ENCODE measurements around the gene DPP9.

DPP9 gene

GRCh38 chr19:4657835-4658234 is 65.8 kb downstream of the DPP9 start:
- DNase-seq (ENCODE audit: low read depth), result no peak
- TF ChIP-seq CTCF (IDR thresholded peaks at IDR 0.05; ENCODE audit: insufficient read depth, low read depth, low read length, missing control alignments), result no peak

GRCh38 chr19:4657262-4657661 is 66.4 kb downstream of the DPP9 start:
- H3K4me3 ChIP-seq (ENCODE audit: low read depth, low read length), result no peak overlapping the region
- no peak for DNase-seq (ENCODE audit: low read depth)
- TF ChIP-seq CTCF (IDR thresholded peaks at IDR 0.05; ENCODE audit: insufficient read depth, low read depth, low read length, missing control alignments), result no peak

More at GRCh38 chr19:4657835-4658234, 65.8 kb downstream of the DPP9 start:
- no peak overlapping the region for H3K4me3 ChIP-seq (ENCODE audit: low read depth, low read length)

GRCh38 chr19:4656102-4656501 is 67.5 kb downstream of the DPP9 start:
- no peak for TF ChIP-seq CTCF (IDR thresholded peaks at IDR 0.05; ENCODE audit: insufficient read depth, low read depth, low read length, missing control alignments)
- H3K4me3 ChIP-seq (ENCODE audit: low read depth, low read length), result no peak overlapping the region
- DNase-seq (ENCODE audit: low read depth), result no peak

- TF ChIP-seq CTCF (IDR thresholded peaks at IDR 0.05; ENCODE audit: insufficient read depth, low read depth, low read length, missing control alignments), result no peak
- DNase-seq (ENCODE audit: low read depth), result no peak
- H3K4me3 ChIP-seq (ENCODE audit: low read depth, low read length), result no peak overlapping the region
Observed at GRCh38 chr19:4654437-4655361, 68.9 kb downstream of the DPP9 start.

GRCh38 chr19:4653793-4654436 is 69.7 kb downstream of the DPP9 start:
- no peak for DNase-seq (ENCODE audit: low read depth)
- no peak overlapping the region for H3K4me3 ChIP-seq (ENCODE audit: low read depth, low read length)
- no peak for TF ChIP-seq CTCF (IDR thresholded peaks at IDR 0.05; ENCODE audit: insufficient read depth, low read depth, low read length, missing control alignments)

GRCh38 chr19:4652075-4652474 is 71.6 kb downstream of the DPP9 start:
- TF ChIP-seq CTCF (IDR thresholded peaks at IDR 0.05; ENCODE audit: insufficient read depth, low read depth, low read length, missing control alignments), result no peak
- DNase-seq (ENCODE audit: low read depth), result no peak
- no peak overlapping the region for H3K4me3 ChIP-seq (ENCODE audit: low read depth, low read length)

All from GM12865 (cell line).